DMS79 (cell line): ENCODE results near the gene TGFB2.
"Not testable (repeated sequence)": the region's sequence is repeated elsewhere in the genome, so short reads cannot be mapped to it uniquely, and the experiment has no call there.

Experiments used
- DNase-seq: peaks from one replicate; lab custom pipeline; 2025; lab: John Stamatoyannopoulos, UW

TGFB2 gene

DNA sequence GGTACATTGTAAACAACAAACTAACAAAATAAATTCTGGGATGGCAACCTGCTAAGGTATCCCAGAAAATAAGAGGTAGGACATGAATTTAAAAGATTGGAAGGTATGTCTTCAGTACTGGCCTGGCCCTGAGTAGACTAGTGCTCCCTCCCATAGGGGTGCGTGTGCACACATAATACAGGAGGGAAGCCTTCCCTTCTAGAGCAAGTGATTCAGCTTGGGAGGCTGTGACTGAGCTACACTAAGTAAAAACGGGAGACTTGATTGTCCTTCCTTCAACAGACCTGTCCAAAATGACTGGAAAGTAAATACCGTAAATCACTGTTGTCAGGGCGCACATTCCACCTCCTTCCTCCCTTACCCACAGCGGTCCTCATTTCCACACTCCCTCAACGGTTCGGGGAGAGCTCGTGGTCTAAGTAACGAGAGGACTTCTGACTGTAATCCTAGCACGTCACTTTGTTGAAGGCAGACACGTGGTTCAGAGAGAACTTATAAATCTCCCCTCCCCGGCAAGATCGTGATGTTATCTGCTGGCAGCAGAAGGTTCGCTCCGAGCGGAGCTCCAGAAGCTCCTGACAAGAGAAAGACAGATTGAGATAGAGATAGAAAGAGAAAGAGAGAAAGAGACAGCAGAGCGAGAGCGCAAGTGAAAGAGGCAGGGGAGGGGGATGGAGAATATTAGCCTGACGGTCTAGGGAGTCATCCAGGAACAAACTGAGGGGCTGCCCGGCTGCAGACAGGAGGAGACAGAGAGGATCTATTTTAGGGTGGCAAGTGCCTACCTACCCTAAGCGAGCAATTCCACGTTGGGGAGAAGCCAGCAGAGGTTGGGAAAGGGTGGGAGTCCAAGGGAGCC, at the start of gene TGFB2:
Gene TGFB2 (plus strand): TSS at position 523 of the 859 bp plus-strand sequence. CDS start 1,366 bp downstream, outside the sequence.
- DNase-seq: no peak

GRCh38 chr1:218296162-218296561, 49.0 kb upstream of the TGFB2 start:
- no peak for DNase-seq

- DNase-seq: no peak
Measured at GRCh38 chr1:218297461-218297860, 47.7 kb upstream of the TGFB2 start.

- DNase-seq: no peak
Measured at GRCh38 chr1:218297867-218298266, 47.3 kb upstream of the TGFB2 start.

DNA sequence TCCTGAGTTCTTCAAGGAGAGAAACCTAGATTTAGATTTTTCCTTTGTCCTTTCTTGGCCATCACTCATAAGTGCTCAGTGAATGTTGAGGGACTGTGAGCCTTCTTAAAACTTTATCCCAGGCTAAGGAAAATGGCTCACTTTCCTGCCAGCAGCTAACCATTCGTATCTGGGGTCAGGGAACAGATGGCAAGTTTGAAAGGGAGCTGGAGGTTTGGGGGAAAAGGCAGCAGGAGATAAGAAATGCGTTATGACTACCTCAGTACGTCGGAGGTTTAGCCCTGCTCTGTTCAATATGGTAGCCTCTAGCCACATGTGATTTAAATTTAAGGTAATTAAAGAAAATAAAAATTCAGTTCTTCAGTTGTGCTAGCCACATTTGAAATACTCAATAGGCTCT, 46.7 kb upstream of the TGFB2 start:
- DNase-seq: no peak

DNA sequence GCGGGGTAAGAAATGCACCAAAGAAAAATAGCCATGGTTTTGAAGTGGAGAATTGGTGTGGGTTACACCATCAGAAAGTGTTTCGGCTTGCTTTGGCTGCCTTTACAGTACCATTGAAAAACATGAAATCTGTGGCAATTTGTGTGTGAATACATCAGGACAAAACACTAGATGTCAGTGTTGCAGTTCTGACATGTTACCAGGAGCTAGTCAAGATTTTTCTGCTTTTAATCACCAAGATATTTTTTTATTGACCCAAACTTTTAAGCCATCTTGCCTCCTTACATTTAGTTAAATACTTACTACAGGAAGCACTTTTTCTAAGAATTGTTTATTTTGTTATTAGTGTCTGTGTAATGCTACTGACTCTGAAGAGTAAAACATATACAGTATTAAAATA, 45.7 kb upstream of the TGFB2 start:
- no peak for DNase-seq

DNA sequence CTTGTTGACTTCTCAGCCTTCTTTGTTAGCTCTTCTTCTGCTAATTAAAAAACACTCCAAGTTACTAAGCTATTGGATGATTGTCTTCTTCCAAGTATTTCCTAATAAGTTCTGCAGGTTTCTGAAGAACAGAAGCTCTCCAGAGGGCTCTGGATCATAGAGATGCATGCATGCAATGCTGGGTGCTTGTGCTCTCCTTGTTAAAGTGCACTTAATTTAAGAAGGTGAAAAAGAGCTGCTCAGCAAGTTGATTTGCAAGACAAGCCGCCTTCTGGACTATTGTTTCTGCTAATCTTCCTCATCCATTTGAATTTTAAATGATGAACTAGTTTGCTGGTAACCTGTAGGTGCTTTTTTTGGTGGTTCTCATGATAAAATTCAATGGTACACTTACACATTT, 43.9 kb upstream of the TGFB2 start:
- DNase-seq: no peak

- DNase-seq: no peak
Measured at GRCh38 chr1:218302155-218302554, 43.0 kb upstream of the TGFB2 start.

DNA sequence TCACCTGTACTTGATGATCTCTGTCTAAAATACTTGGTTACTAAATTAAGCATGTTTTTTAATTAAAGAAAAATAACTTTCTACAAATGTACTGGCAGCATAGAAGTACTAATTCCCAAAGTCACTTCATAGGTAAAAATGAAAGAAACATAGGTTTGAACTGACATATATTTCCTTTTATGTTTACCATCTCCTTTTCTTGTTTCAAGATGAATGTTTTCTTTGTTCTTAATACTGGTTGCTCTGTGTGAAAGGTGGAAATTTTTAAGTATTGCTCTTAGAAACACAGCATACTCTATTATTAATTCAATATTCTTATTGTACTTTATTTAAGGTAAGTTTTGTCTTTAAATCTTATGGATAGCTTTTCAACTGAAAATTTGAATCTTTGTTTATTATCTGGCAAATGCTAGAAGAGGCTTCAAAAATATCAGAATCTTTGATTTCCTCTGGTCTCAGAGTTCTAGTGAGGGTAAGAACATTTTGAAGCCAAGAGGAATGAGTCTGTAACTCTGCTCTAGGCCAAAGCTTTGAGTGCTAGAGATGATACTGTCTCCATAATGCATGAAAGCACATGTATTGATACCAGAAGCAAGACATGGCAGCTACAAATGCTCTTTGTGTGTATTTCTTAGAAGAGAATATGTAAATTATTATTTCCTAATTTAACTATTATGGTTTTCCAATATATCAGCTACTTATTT, 41.8 kb upstream of the TGFB2 start:
- DNase-seq: no peak

DNA sequence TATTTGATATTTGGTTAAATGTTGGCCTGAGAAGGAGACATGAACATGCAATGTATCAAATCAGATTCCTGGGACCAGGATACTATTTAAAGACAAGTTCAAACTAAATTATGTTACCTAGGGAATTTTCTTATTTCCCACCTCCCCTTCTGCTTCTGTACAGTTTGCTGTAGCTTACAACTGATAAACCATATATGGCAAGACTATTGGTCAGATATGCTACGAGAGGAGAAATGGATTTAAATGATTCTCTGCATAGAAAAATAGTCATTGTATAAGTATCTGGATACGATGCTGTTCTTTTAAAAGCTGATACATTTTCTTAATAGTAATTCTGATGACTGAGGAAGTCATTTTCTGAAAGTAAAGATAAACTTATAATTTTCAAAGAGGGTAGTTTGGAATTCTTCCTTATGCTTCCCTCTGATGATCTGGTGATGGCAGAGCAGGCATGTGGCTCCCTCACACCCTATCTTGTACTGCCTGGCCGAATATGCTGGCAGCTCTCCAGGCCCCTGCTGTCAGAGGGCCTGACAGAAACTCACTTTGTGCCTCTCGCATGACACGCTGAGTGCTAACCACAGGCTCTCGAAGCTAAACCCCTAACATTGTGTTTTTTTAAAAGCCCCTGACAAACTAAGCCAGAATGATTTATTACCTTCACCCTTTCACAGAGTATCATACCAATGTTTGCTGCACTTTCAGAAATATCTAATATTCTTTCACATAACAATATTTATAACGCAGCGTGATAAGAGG, 40.7 kb upstream of the TGFB2 start:
- DNase-seq: peak; percentile 85

DNA sequence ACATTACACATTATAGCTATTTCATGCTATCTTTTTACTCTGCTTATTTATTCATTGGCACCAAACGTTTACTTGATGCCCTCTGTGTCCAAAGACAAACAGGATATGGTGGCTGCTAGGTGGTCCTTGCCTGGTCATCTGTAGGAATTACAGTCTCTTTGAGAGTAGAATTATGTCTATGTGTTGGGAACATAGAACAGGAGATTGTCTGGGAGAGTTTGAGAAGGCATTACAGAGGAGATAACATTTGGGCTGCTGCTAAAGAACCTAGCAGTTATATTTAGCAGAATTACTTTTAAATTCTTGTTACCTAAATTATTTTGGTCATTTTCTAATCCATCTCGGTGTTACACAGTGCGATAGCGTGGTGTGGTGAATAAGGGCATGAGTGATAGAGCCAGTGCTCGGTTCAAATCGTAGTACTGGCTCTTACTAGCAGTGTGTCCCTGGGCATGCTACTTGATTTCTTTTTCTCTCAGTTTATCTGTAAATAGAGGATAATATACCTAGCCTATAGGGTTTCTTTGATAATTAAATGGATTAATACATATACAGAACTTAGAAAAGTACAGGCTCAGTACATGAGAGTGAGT, 39.6 kb upstream of the TGFB2 start:
- no peak for DNase-seq

- DNase-seq: no peak
Measured at GRCh38 chr1:218312509-218312908, 32.6 kb upstream of the TGFB2 start.

DNA sequence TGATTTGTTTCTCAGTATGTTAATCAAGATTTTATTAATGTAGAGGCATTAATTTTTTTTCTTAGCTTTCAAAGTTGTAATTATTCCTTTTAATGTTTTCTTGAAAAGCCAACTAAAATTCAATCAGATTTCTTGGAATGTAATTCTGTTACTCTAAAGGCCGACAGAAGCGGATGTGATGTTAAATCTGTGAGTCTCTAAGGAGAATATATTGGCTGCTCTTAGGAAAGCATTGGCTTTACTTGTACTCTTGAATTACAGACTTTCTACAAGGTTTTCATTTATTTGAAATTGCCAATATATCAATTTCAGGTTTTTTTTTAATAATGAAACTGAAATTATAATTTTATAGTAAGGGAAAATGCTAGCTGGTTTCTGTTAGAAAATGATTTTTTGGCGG, 30.8 kb upstream of the TGFB2 start:
- DNase-seq: no peak

DNA sequence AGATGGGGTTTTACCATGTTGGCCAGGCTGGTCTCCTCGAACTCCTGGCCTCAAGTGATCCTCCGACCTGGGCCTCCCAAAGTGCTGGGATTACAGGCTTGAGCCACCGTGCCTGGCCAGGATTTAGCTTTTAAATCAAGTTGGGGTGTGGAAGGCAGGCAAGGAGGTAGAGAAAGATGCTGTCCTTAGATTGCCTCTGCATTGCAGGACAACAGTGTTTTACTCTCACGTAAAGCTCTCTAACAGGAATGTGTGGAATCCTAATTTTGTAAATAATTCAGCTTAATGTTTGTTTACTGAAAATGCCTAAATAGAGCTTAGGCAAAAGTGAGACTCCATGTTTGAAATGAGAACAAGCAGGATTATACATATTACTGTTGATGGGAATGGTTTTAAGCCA, 29.5 kb upstream of the TGFB2 start:
- DNase-seq: no peak

GRCh38 chr1:218317061-218317460, 28.1 kb upstream of the TGFB2 start:
- no peak for DNase-seq

DNA sequence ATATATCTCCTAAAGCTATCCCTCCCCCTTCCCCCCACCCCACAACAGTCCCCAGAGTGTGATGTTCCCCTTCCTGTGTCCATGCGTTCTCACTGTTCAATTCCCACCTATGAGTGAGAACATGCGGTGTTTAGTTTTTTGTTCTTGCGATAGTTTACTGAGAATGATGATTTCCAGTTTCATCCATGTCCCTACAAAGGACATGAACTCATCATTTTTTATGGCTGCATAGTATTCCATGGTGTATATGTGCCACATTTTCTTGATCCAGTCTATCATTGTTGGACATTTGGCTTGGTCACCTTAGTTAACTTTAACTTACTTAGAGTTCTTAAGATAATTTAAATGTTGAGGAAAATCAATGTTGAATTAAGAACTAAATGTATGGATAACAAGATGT, 25.0 kb upstream of the TGFB2 start:
- DNase-seq: not testable (repeated sequence)

DNA sequence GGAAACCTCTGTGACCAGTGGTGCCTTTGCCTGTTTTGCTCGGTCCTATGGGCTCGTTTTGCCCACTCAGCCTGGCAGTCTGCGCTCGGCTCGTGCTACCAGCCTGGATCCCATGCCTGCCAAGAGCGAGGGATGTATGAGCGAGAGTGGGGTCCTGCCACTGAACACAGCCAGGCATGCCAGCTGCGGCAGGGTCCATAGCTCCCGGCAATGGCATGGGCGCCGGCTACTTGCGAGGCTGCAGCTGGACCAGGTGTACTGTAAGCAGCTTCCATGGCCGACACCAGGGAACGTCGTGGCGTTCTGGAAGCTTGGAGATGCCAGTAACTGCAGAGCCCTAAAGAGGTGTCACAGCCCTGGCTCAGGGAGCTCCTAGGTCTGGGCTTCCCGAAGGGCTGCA, 22.4 kb upstream of the TGFB2 start:
- DNase-seq: no peak

GRCh38 chr1:218323568-218324225, 21.4 kb upstream of the TGFB2 start:
- DNase-seq: no peak

GRCh38 chr1:218324226-218324580, 20.9 kb upstream of the TGFB2 start:
- DNase-seq: no peak

GRCh38 chr1:218328769-218329168, 16.4 kb upstream of the TGFB2 start:
- DNase-seq: no peak

- DNase-seq: no peak
Measured at GRCh38 chr1:218330043-218330623, 15.0 kb upstream of the TGFB2 start.
